Activated CD8-positive, alpha-beta memory T cell treated with anti-CD3 and anti-CD28 coated beads for 24 hours (primary cell): Measurements from ENCODE around the gene SLC22A14.
A peak's percentile ranks its signal among the peaks of the same experiment; 100 is the strongest.
"Not testable (repeated sequence)": the region's sequence is repeated elsewhere in the genome, so short reads cannot be mapped to it uniquely, and the experiment has no call there.

ENCODE experiments used
- DNase-seq: peaks from one replicate; pipeline ENCODE4 v3.0.0-alpha.2; 2020

Gene SLC22A14

GRCh38 chr3:38314112-38314763, 32.1 kb downstream of the SLC22A14 start:
- no peak for DNase-seq

GRCh38 chr3:38314764-38315487, 32.8 kb downstream of the SLC22A14 start:
- no peak for DNase-seq

GRCh38 chr3:38315488-38316230, 33.6 kb downstream of the SLC22A14 start:
- peak; percentile 15 for DNase-seq

- DNase-seq = no peak
These were observed 34.5 kb downstream of the SLC22A14 start for GRCh38 chr3:38316356-38317191.

- DNase-seq = no peak
These were observed 35.2 kb downstream of the SLC22A14 start for GRCh38 chr3:38317192-38317759.

GRCh38 chr3:38318766-38319671, 36.9 kb downstream of the SLC22A14 start:
- DNase-seq = peak; percentile 4

GRCh38 chr3:38320638-38321037, 38.5 kb downstream of the SLC22A14 start:
- DNase-seq = not testable (repeated sequence)

- no peak for DNase-seq
These were observed 41.0 kb downstream of the SLC22A14 start for GRCh38 chr3:38323060-38323459.

- peak; percentile 42 for DNase-seq
These were observed 43.2 kb downstream of the SLC22A14 start for GRCh38 chr3:38325256-38325655.

- DNase-seq = peak; percentile 4
These were observed 45.4 kb downstream of the SLC22A14 start for GRCh38 chr3:38327335-38328009.

- DNase-seq = no peak
These were observed 49.3 kb downstream of the SLC22A14 start for GRCh38 chr3:38331257-38332022.

GRCh38 chr3:38332201-38332600, 50.1 kb downstream of the SLC22A14 start:
- no peak for DNase-seq

- no peak for DNase-seq
These were observed 52.3 kb downstream of the SLC22A14 start for GRCh38 chr3:38334142-38335055.

- DNase-seq = no peak
These were observed 53.2 kb downstream of the SLC22A14 start for GRCh38 chr3:38335263-38335662.

GRCh38 chr3:38337703-38338102, 55.6 kb downstream of the SLC22A14 start:
- DNase-seq = no peak

- peak; percentile 24 for DNase-seq
These were observed 61.9 kb downstream of the SLC22A14 start for GRCh38 chr3:38343797-38344594.

GRCh38 chr3:38345879-38346586, 63.9 kb downstream of the SLC22A14 start:
- DNase-seq = peak; percentile 53
